Liver (tissue), 9 donors: ENCODE results near the gene ARAP2. TPM values are rescaled to one million over a fixed set of nuclear protein-coding genes. Genes with fewer than 3 reads are reported as not detected.

ENCODE experiments used
- DNase-seq: peaks from one replicate; pipeline ENCODE4 v3.0.0-alpha.2; 2017; ENCODE audit warnings: low spot score
- H3K27ac ChIP-seq, 2 donors: one replicate each; pipeline ENCODE4 v1.7.0; 2013; ENCODE audit warnings: inconsistent platforms in 2 of 2, low read length in 2 of 2, control low read depth in 1 of 2, low read depth in 1 of 2, mild to moderate bottlenecking in 1 of 2
- H3K27me3 ChIP-seq, 4 donors: one replicate each; pipeline versions ENCODE4 v1.6.1 to v1.7.0; 2013; ENCODE audit warnings: low read length in 3 of 4, inconsistent platforms in 1 of 4, mild to moderate bottlenecking in 1 of 4, moderate library complexity in 1 of 4; ENCODE audit not compliant: control insufficient read depth in 4 of 4, insufficient read depth in 4 of 4
- H3K36me3 ChIP-seq, 4 donors: one replicate each; pipeline versions ENCODE4 v1.6.1 to v1.7.0; 2013; ENCODE audit warnings: low read length in 3 of 4, mild to moderate bottlenecking in 3 of 4, low read depth in 1 of 4, moderate library complexity in 1 of 4; ENCODE audit not compliant: control insufficient read depth in 4 of 4, insufficient read depth in 3 of 4
- H3K4me1 ChIP-seq, 4 donors: one replicate each; pipeline versions ENCODE4 v1.6.1 to v1.7.0; 2013; ENCODE audit warnings: low read length in 3 of 4, mild to moderate bottlenecking in 3 of 4, moderate library complexity in 1 of 4; ENCODE audit not compliant: control insufficient read depth in 4 of 4, insufficient read depth in 4 of 4
- H3K4me3 ChIP-seq, 3 donors: one replicate each; pipeline versions ENCODE4 v1.6.1 to v1.7.0; 2013; ENCODE audit warnings: low read length in 3 of 3, control low read depth in 1 of 3, low read depth in 1 of 3, mild to moderate bottlenecking in 1 of 3
- H3K9ac ChIP-seq, 2 donors: one replicate each; pipeline ENCODE4 v1.7.0; 2013; ENCODE audit warnings: low read length in 2 of 2, mild to moderate bottlenecking in 2 of 2, moderate library complexity in 2 of 2, control low read depth in 1 of 2, low read depth in 1 of 2
- H3K9me3 ChIP-seq, 4 donors: one replicate each; pipeline versions ENCODE4 v1.6.1 to v1.7.0; 2013; ENCODE audit warnings: low read length in 3 of 4; ENCODE audit not compliant: control insufficient read depth in 4 of 4
- EGR1 ChIP-seq, 2 donors: IDR thresholded peaks; 2 replicates each; pipeline ENCODE4 v1.6.1; 2016 to 2018; ENCODE audit warnings: antibody characterized with exemption in 2 of 2, low read depth in 2 of 2
- FOXA1 ChIP-seq: IDR thresholded peaks from 2 replicates; pipeline ENCODE4 v1.6.1; 2016; ENCODE audit warnings: antibody characterized with exemption
- FOXA2 ChIP-seq: IDR thresholded peaks from 2 replicates; pipeline ENCODE4 v1.6.1; 2016; ENCODE audit warnings: antibody characterized with exemption
- GABPA ChIP-seq, 2 donors: IDR thresholded peaks in 1 of 2; conservative IDR thresholded peaks in 1 of 2; 2 replicates each; pipeline ENCODE4 v1.6.1; 2016; ENCODE audit warnings: antibody characterized with exemption in 2 of 2, mild to moderate bottlenecking in 1 of 2, moderate library complexity in 1 of 2
- HNF4A ChIP-seq, 2 donors: conservative IDR thresholded peaks; 2 replicates each; pipeline ENCODE4 v1.6.1; 2016; ENCODE audit warnings: antibody characterized with exemption in 2 of 2, mild to moderate bottlenecking in 2 of 2
- HNF4G ChIP-seq: IDR thresholded peaks from 2 replicates; pipeline ENCODE4 v1.6.1; 2016; ENCODE audit warnings: antibody characterized with exemption
- JUND ChIP-seq, 2 donors: IDR thresholded peaks; 2 replicates each; pipeline ENCODE4 v1.6.1; 2016; ENCODE audit warnings: antibody characterized with exemption in 2 of 2
- NR2F2 ChIP-seq: IDR thresholded peaks from 2 replicates; pipeline ENCODE4 v1.6.1; 2016; ENCODE audit warnings: antibody characterized with exemption
- RAD21 ChIP-seq, 2 donors: IDR thresholded peaks; 2 replicates each; pipeline ENCODE4 v1.6.1; 2016; ENCODE audit warnings: antibody characterized with exemption in 2 of 2, mild to moderate bottlenecking in 2 of 2
- RXRA ChIP-seq, 2 donors: IDR thresholded peaks; 2 replicates each; pipeline ENCODE4 v1.6.1; 2017 to 2018; ENCODE audit warnings: antibody characterized with exemption in 2 of 2, mild to moderate bottlenecking in 1 of 2
- SP1 ChIP-seq: IDR thresholded peaks from 2 replicates; pipeline ENCODE4 v1.6.1; 2018; ENCODE audit warnings: antibody characterized with exemption, mild to moderate bottlenecking
- TAF1 ChIP-seq: conservative IDR thresholded peaks from 2 replicates; pipeline ENCODE4 v1.6.1; 2016; ENCODE audit warnings: antibody characterized with exemption, mild to moderate bottlenecking
- YY1 ChIP-seq: IDR thresholded peaks from 2 replicates; pipeline ENCODE4 v1.6.1; 2016; ENCODE audit warnings: antibody characterized with exemption, mild to moderate bottlenecking
- WGBS: extraction: QIAGEN DNeasy Blood & Tissue Kit; methylation state at CpG from one replicate; pipeline ENCODE4 v1.1.7; 2013; 5-methylcytosine and 5-hydroxymethylcytosine counted together
- polyA plus RNA-seq, 2 donors: library from polyadenylated mRNA; stranded (reverse) in 1 of 2; unstranded in 1 of 2; fragments of 200-250 nt in 1 of 2; fragments of >200 nt in 1 of 2; fragmentation: Nextera tagmentation in 1 of 2; extraction: Ambion mirVana in 1 of 2; gene quantifications; one replicate each; pipeline versions ENCODE4 v1.2.1 to v1.2.3, GENCODE V29; 2013 to 2015
- total RNA-seq, 2 donors: library from RNA; depleted of rRNA; stranded (reverse); fragments of >200 nt; gene quantifications; one replicate each; pipeline ENCODE4 v1.2.3, GENCODE V29; 2014
- TF ChIP-seq, protein P1 (sequence below): IDR thresholded peaks from 2 replicates; pipeline ENCODE4 v1.6.1; 2016; ENCODE audit warnings: antibody characterized with exemption, mild to moderate bottlenecking
- TF ChIP-seq, protein P2 (sequence below): IDR thresholded peaks from 2 replicates; pipeline ENCODE4 v1.6.1; 2016; ENCODE audit warnings: antibody characterized with exemption
- TF ChIP-seq, protein P3 (sequence below): IDR thresholded peaks from 2 replicates; pipeline ENCODE4 v1.6.1; 2016; ENCODE audit warnings: antibody characterized with exemption
- TF ChIP-seq, protein P4 (sequence below): fragments of 150-350 bp; IDR thresholded peaks from 2 replicates; pipeline ENCODE4 v1.5.1; 2017; ENCODE audit warnings: improper control_type of control experiment, low read depth, low read length; ENCODE audit not compliant: missing input control
- TF ChIP-seq, protein P5 (sequence below): IDR thresholded peaks from 2 replicates; pipeline ENCODE4 v1.6.1; 2016; ENCODE audit warnings: antibody characterized with exemption
- donor health status: healthy.
- donor health status: healthy.
- donor health status: healthy.
- donor health status: healthy.
- donor health status: healthy.

The ARAP2 gene
- total and polyA plus RNA-seq, 4 donors: 1.6 to 23.6 (median 5.4) TPM

DNA sequence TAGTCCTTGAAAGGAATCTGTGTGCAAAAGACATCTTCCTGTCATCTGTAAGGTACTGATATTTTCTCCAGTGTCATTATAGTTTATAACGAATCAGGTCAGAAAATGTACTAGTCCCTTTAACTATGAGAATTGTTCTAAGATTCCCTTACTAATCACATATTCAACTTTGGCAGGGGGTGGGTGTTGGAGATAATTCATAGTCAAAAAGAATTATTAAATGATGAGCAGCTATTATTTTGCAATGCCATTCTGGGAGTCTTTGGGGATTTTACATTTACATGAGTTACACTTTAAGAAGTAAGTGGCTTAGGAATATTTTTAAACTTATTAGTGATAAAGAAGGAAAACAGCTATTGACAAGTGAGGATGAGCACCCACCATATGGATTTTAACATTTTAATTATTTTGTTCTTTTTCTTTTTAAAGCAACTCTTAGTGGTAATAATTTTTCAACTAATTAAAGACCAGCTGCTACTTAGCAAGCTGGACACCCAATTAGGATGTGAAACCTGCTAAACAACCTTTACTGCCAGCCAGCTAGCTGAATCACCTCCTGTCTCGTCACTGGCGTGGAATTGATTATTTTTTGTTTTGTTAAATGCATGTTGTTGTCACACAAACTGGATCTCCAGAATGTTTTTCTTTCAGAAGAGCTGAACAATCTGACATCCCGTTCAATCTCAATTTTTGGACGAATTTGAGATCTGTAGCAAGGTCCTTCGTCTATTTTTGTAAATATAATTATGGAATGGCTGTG, 219.2 kb downstream of the ARAP2 start:
- no peaks in the 10 kb centered on the region for H3K4me1 ChIP-seq
- no peak overlapping the region for H3K27ac ChIP-seq
- 77% methylated on average over 6 of the region's 6 CpGs for WGBS
- no peak overlapping the region for H3K9ac ChIP-seq
- no peak overlapping the region for H3K4me3 ChIP-seq
- TF ChIP-seq, protein P1, sequence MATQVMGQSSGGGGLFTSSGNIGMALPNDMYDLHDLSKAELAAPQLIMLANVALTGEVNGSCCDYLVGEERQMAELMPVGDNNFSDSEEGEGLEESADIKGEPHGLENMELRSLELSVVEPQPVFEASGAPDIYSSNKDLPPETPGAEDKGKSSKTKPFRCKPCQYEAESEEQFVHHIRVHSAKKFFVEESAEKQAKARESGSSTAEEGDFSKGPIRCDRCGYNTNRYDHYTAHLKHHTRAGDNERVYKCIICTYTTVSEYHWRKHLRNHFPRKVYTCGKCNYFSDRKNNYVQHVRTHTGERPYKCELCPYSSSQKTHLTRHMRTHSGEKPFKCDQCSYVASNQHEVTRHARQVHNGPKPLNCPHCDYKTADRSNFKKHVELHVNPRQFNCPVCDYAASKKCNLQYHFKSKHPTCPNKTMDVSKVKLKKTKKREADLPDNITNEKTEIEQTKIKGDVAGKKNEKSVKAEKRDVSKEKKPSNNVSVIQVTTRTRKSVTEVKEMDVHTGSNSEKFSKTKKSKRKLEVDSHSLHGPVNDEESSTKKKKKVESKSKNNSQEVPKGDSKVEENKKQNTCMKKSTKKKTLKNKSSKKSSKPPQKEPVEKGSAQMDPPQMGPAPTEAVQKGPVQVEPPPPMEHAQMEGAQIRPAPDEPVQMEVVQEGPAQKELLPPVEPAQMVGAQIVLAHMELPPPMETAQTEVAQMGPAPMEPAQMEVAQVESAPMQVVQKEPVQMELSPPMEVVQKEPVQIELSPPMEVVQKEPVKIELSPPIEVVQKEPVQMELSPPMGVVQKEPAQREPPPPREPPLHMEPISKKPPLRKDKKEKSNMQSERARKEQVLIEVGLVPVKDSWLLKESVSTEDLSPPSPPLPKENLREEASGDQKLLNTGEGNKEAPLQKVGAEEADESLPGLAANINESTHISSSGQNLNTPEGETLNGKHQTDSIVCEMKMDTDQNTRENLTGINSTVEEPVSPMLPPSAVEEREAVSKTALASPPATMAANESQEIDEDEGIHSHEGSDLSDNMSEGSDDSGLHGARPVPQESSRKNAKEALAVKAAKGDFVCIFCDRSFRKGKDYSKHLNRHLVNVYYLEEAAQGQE: no peak
- TF ChIP-seq RAD21 (IDR thresholded peaks at IDR 0.05) (no peak), HNF4G (no peak), YY1 (no peak), JUND (IDR thresholded peaks at IDR 0.05) (no peak), RXRA (IDR thresholded peaks at IDR 0.05) (no peak), NR2F2 (no peak), SP1 (no peak)
- TF ChIP-seq, protein P2, sequence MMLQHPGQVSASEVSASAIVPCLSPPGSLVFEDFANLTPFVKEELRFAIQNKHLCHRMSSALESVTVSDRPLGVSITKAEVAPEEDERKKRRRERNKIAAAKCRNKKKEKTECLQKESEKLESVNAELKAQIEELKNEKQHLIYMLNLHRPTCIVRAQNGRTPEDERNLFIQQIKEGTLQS: no peak
- TF ChIP-seq, protein P3, sequence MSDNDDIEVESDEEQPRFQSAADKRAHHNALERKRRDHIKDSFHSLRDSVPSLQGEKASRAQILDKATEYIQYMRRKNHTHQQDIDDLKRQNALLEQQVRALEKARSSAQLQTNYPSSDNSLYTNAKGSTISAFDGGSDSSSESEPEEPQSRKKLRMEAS: no peak
- TF ChIP-seq, protein P4, sequence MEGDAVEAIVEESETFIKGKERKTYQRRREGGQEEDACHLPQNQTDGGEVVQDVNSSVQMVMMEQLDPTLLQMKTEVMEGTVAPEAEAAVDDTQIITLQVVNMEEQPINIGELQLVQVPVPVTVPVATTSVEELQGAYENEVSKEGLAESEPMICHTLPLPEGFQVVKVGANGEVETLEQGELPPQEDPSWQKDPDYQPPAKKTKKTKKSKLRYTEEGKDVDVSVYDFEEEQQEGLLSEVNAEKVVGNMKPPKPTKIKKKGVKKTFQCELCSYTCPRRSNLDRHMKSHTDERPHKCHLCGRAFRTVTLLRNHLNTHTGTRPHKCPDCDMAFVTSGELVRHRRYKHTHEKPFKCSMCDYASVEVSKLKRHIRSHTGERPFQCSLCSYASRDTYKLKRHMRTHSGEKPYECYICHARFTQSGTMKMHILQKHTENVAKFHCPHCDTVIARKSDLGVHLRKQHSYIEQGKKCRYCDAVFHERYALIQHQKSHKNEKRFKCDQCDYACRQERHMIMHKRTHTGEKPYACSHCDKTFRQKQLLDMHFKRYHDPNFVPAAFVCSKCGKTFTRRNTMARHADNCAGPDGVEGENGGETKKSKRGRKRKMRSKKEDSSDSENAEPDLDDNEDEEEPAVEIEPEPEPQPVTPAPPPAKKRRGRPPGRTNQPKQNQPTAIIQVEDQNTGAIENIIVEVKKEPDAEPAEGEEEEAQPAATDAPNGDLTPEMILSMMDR: no peak
- TF ChIP-seq, protein P5, sequence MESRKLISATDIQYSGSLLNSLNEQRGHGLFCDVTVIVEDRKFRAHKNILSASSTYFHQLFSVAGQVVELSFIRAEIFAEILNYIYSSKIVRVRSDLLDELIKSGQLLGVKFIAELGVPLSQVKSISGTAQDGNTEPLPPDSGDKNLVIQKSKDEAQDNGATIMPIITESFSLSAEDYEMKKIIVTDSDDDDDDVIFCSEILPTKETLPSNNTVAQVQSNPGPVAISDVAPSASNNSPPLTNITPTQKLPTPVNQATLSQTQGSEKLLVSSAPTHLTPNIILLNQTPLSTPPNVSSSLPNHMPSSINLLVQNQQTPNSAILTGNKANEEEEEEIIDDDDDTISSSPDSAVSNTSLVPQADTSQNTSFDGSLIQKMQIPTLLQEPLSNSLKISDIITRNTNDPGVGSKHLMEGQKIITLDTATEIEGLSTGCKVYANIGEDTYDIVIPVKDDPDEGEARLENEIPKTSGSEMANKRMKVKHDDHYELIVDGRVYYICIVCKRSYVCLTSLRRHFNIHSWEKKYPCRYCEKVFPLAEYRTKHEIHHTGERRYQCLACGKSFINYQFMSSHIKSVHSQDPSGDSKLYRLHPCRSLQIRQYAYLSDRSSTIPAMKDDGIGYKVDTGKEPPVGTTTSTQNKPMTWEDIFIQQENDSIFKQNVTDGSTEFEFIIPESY: no peak
- DNase-seq: no peak
- H3K36me3 ChIP-seq: no peaks in the 10 kb centered on the region
- H3K27me3 ChIP-seq: no peaks in the 10 kb centered on the region
- no peaks in the 10 kb centered on the region for H3K9me3 ChIP-seq

DNA sequence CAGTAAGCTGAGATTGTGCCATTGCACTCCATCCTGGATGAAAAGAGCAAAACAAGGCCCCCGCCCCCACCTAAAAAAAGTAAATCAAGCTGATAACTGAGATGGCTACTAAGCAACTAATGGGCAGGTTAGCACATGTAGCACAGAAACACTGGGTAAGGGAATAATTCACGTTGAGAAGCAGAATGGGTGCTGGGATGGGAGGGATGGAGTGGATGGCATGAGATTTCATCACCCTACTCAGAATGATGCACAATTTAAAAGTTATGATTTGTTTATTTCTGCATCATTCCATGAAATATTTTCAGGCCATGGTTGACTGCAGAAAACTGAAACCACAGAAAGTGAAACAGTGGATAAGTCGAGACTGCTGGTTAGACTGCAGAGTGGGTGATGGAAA, 224.0 kb downstream of the ARAP2 start:
- no peaks in the 10 kb centered on the region for H3K27me3 ChIP-seq
- no peaks in the 10 kb centered on the region for H3K4me1 ChIP-seq
- H3K27ac ChIP-seq: no peak overlapping the region
- H3K4me3 ChIP-seq: no peak overlapping the region
- H3K36me3 ChIP-seq: no peaks in the 10 kb centered on the region
- DNase-seq: no peak
- H3K9me3 ChIP-seq: no peaks in the 10 kb centered on the region
- no peak overlapping the region for H3K9ac ChIP-seq
- 87% methylated on average over 3 of the region's 3 CpGs for WGBS
- no peak for TF ChIP-seq TAF1
- no peak for TF ChIP-seq RAD21 (IDR thresholded peaks at IDR 0.05)
- TF ChIP-seq, protein P5: no peak
- no peak for TF ChIP-seq NR2F2
- TF ChIP-seq, protein P3: no peak
- TF ChIP-seq, protein P4: no peak
- TF ChIP-seq SP1: no peak
- no peak for TF ChIP-seq HNF4A (conservative IDR thresholded peaks at IDR 0.05)
- TF ChIP-seq YY1: no peak
- TF ChIP-seq FOXA2: no peak
- TF ChIP-seq GABPA (IDR thresholded peaks at IDR 0.05 in 1 of 2, conservative IDR thresholded peaks at IDR 0.05 in 1 of 2): no peak
- TF ChIP-seq JUND (IDR thresholded peaks at IDR 0.05): no peak
- TF ChIP-seq FOXA1: no peak
- TF ChIP-seq HNF4G: no peak
- TF ChIP-seq EGR1 (IDR thresholded peaks at IDR 0.05; ENCODE audit: low read depth in 2 of 2): no peak
